22Rv1 (cell line): ENCODE data around the gene PPP1R7.
A peak's percentile ranks its signal among the peaks of the same experiment; 100 is the strongest.

ENCODE experiments used
- H3K27ac ChIP-seq: fragments of 450-650 bp; 2 replicates; pipeline ENCODE4 v1.5.1; 2017
- ZFX ChIP-seq: fragments of 450-650 bp; IDR thresholded peaks from 2 replicates; pipeline ENCODE4 v1.6.1; 2017; ENCODE audit warnings: antibody characterized with exemption, borderline replicate concordance
- TF ChIP-seq, protein P1 (sequence below): fragments of 450-650 bp; IDR thresholded peaks from 2 replicates; pipeline ENCODE4 v1.5.1; 2017; ENCODE audit warnings: mild to moderate bottlenecking

The PPP1R7 gene

DNA sequence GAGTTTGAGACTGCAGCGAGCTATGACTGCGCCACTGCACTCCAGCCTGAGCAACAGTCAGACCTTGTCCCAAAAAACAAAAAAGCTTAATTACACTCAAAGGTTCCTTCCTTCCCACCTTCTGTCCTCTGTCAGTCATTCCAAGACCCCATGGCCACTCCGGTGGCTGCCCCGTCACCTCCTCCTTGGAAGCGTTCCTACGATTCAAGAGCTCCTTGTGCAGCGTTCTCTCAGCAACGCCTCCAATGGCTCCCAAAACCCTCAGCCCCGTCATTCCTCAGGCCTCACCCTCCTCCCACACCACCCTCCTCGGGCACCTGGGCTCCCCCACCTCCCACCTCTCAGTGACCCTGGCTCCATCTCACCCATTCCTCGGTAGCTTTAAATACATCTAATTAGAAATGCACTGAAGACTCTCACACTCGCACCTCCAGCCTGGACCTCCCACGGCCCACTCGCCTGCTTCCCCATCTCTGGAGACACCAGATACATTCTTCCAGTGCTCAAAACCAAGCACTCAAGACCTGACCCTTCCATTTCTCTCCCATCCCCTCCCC lies 9.0 kb upstream of the PPP1R7 start:
- TF ChIP-seq ZFX = no peak
- TF ChIP-seq, protein P1, sequence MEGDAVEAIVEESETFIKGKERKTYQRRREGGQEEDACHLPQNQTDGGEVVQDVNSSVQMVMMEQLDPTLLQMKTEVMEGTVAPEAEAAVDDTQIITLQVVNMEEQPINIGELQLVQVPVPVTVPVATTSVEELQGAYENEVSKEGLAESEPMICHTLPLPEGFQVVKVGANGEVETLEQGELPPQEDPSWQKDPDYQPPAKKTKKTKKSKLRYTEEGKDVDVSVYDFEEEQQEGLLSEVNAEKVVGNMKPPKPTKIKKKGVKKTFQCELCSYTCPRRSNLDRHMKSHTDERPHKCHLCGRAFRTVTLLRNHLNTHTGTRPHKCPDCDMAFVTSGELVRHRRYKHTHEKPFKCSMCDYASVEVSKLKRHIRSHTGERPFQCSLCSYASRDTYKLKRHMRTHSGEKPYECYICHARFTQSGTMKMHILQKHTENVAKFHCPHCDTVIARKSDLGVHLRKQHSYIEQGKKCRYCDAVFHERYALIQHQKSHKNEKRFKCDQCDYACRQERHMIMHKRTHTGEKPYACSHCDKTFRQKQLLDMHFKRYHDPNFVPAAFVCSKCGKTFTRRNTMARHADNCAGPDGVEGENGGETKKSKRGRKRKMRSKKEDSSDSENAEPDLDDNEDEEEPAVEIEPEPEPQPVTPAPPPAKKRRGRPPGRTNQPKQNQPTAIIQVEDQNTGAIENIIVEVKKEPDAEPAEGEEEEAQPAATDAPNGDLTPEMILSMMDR = no peak
- no peak overlapping the region for H3K27ac ChIP-seq

DNA sequence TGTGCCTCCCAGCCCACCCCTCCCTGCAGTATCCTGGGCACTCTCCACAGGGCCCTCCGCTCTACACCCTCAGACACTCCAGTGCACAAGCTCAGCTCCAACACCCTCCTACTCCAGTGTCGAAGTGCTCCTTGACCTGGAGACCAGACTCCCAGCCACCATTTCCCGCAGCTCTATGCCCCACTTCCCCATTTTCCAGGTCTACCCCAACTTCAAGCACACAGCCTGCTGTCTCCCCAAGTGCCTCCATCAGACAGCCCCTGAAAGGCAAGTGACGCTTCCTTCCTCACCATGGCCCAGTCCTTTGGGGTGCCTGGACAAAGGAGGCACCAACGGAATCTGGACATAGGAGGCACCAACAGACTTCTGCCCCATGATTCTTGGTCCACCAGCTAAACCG lies 8.2 kb upstream of the PPP1R7 start:
- TF ChIP-seq ZFX = no peak
- H3K27ac ChIP-seq = no peak overlapping the region

DNA sequence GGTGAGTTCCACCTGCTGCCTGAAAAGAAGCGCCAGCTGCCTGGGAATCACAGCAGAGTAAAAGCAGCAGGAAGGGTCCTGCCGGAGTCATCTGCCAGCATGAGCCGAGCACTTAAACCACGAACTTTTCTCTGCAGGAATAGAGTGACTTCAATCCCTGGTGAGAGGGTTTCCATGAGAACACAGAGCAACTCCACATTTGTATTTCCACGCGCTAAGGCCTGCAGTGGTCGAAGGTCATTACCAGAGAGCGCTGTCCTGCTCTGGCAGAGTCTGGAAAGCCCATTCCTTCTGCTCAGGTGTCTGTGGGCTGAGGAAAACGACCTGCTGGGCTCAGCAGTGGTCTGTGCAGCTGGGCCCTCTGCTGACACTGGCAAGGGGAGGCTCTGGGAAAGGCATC lies 7.7 kb upstream of the PPP1R7 start:
- H3K27ac ChIP-seq = no peak overlapping the region

DNA sequence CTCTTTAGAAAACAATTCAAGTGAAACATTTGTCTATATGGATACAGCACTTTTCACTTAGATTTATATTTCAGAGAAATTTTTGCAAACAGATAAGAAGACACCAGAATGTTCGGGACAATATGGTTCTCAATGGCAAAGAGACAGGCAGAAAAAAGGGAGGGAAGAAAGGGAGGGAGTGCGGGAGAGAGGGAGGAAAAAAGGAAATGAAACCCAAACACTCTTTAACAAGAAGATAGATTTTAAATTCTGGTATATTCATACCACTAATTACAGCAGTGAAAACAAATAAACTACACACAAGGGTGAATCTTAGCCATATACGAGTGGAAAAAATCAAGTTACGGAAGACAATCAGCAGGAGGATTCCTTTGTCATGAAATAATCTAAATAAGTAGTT lies 4.0 kb upstream of the PPP1R7 start:
- TF ChIP-seq, protein P1 = no peak
- TF ChIP-seq ZFX = no peak
- H3K27ac ChIP-seq = no peak overlapping the region

More for the DNA sequence above, 7.7 kb upstream of the PPP1R7 start:
- no peak for TF ChIP-seq ZFX

DNA sequence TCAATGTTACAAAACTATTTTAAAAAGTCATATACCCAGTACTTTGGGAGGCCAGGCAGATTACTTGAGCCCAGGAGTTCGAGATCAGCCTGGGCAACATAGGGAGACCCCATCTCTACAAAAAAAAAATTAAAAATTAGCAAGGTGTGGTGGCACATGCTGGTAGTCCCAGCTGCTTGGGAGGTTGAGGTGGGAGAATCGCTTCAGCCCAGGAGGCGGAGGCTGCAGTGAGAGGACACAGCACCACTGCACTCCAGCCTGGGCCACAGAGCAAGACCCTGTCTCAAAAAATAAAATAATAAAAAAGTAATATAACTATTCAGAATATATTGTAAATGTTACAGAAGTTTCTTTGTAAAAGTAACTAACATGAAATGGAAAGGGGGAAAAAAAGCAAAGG lies 2.9 kb upstream of the PPP1R7 start:
- TF ChIP-seq ZFX = no peak
- TF ChIP-seq, protein P1 = no peak
- no peak overlapping the region for H3K27ac ChIP-seq

DNA sequence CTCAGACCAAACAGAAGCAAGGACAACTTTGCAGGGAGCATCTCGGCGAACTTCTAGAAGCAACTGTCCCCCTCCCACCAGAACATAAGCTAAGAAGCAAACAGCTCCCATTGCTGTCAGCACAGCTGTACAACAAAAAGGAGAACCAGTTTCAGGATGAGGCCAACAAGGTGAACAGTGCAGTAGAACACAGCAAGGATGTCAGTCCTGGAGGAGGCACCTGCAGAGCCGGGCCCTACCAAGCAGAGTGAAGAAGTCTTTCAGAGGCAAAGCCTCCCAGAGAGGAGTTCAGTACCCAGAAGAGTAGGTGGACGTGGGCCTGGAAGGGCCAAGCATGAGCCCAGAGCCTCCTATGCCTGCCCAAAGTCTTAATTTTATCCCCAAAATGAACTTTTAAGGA lies 2.0 kb upstream of the PPP1R7 start:
- TF ChIP-seq, protein P1 = no peak
- TF ChIP-seq ZFX = no peak
- H3K27ac ChIP-seq = peak overlapping the region; percentile 88

DNA sequence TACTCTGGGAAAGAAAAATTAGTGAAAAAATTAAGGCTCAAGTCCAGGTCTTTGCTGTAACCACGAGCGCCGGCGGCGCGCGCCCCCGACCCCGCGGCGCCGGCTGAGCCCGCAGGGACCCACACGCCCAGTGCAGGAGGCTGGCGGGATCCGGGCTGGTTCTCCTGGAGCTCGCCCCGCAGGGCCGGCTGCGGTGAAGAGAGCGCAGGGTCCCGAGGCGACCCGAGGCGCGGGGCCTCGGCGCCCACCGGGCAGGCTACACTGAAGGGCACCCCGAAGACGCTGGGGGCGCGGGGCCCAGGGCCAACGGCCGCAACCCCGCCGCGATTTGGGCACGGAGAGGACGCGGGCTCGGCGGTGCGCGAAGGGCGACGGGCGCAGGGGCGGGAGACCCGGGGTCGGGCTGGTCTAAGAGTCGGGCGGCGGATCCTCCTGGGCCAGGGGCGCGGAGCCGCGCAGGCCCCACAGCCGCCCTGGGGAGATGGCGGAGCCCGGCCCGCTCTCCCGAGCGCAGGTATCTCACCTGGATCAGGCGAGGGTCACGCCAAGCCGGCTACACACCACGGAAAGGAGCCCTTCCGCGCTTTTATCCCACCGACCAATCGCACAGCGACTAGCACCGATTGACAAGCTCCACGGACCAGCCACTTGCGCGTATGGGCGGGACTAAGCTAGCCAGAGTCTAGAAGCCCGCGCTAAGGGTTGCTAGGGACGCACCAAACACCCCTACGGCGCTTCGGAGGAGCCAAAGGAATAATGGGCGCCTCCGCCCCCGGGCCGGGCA lies 1.2 kb upstream of the PPP1R7 start, which contains the start of gene PASK:
Gene PASK, minus strand, starts transcription at position 582 of the 784 bp plus-strand sequence. CDS start 6,440 bp downstream, outside the sequence.
- TF ChIP-seq ZFX = no peak
- TF ChIP-seq, protein P1 = no peak
- peak within 1 kb of the TSS; percentile 88 for H3K27ac ChIP-seq

DNA sequence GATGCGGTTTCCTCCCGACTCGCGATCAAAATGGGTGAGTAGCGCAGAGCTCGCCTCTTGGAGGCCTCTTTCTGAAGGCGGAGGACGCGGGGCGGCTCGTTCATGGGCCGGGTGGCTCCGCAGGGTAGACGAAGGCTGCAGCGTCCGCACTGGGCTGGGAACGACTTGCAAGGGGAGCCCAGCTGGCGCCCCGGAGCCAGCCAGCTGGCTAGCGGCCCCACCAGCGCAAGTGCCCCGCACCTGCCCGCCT lies 667 bp upstream of the PPP1R7 start:
- H3K27ac ChIP-seq = peak overlapping the region; percentile 88
- TF ChIP-seq, protein P1 = no peak
- no peak for TF ChIP-seq ZFX
